Activated naive CD4-positive, alpha-beta T cell (primary cell): ENCODE results near the gene LRP6.
"Not testable (repeated sequence)": the region's sequence is repeated elsewhere in the genome, so short reads cannot be mapped to it uniquely, and the experiment has no call there.

ENCODE experiments used
- DNase-seq, 4 experiments: peaks; one replicate each; lab custom pipeline; 2025; lab: John Stamatoyannopoulos, UW

The LRP6 gene

GRCh38 chr12:12265571-12266388 is 1.1 kb downstream of the LRP6 start:
- DNase-seq: peak in 1 of 4 experiments; percentile 3

GRCh38 chr12:12265035-12265434 is 1.8 kb downstream of the LRP6 start:
- DNase-seq: no peak

GRCh38 chr12:12263909-12264308 is 2.9 kb downstream of the LRP6 start:
- no peak for DNase-seq

- DNase-seq: not testable (repeated sequence)
These were observed 10.5 kb downstream of the LRP6 start for GRCh38 chr12:12256291-12256757.

- no peak for DNase-seq
These were observed 12.3 kb downstream of the LRP6 start for GRCh38 chr12:12254553-12254952.

- DNase-seq: no peak
These were observed 17.4 kb downstream of the LRP6 start for GRCh38 chr12:12249216-12250050.

GRCh38 chr12:12247584-12247983 is 19.3 kb downstream of the LRP6 start:
- no peak for DNase-seq

- DNase-seq: no peak
These were observed 22.5 kb downstream of the LRP6 start for GRCh38 chr12:12244341-12244740.

GRCh38 chr12:12240662-12241340 is 26.0 kb downstream of the LRP6 start:
- no peak for DNase-seq

- no peak for DNase-seq
These were observed 27.7 kb downstream of the LRP6 start for GRCh38 chr12:12239127-12239526.

GRCh38 chr12:12238605-12239004 is 28.2 kb downstream of the LRP6 start:
- DNase-seq: no peak

GRCh38 chr12:12236896-12237295 is 29.9 kb downstream of the LRP6 start:
- no peak for DNase-seq

GRCh38 chr12:12230275-12230674 is 36.6 kb downstream of the LRP6 start:
- DNase-seq: no peak

- no peak for DNase-seq
These were observed 37.2 kb downstream of the LRP6 start for GRCh38 chr12:12229556-12230092.

- DNase-seq: no peak
These were observed 38.4 kb downstream of the LRP6 start for GRCh38 chr12:12228402-12228801.

- DNase-seq: no peak
These were observed 40.7 kb downstream of the LRP6 start for GRCh38 chr12:12226187-12226586.

- no peak for DNase-seq
These were observed 42.5 kb downstream of the LRP6 start for GRCh38 chr12:12224240-12224940.

- no peak for DNase-seq
These were observed 45.3 kb downstream of the LRP6 start for GRCh38 chr12:12221560-12221959.

GRCh38 chr12:12219664-12220063 is 47.2 kb downstream of the LRP6 start:
- DNase-seq: no peak

- DNase-seq: no peak
These were observed 49.9 kb downstream of the LRP6 start for GRCh38 chr12:12217018-12217359.

- DNase-seq: no peak
These were observed 50.4 kb downstream of the LRP6 start for GRCh38 chr12:12216349-12217017.
